ENCODE data around the gene CFAP161. TPM values are rescaled to one million over a fixed set of nuclear protein-coding genes. Genes with fewer than 3 reads are reported as not detected.

CFAP161 gene
- total RNA-seq, 1 experiment from 2014 or later, result 2.7 TPM

DNA sequence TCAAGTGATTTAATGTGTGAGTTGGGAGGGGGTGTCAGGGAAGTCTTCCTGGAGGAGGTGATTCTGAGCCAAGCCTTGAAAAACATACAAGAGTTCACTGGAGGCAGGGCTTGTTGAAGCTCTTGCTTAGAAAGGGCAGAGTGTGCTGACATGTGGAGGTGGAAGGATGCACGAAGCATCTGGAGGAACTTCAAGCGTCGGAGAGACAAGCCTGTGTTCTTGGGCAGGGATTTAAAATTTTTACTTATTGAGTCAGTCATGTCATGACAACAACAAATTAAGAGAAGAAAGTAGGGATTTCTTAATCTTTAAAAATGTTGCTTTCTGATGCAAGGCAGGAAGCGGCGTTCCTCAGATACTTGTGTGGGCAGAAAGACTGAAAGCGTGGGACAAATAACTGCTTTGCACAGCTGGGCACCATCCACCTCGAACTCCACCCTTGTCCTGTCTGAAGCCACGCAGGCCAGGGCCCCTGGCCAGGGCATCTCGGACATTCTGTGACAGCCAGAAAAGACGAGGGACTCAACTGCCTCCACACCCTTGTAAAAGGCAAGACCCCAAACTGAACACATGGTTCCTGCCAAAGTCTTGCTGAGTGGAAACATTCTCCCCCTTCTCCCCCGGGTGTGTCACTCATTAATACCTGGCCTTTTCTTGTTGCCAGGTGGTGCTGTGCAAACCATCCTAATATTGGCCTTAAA, 55.7 kb downstream of the CFAP161 start:
- no peaks in the 10 kb centered on the region for H3K4me1 ChIP-seq (ENCODE audit: control insufficient read depth, insufficient read depth, low read length)
- in situ Hi-C loops (cut with HindIII; ENCODE audit: low pct_unique_long_range_greater_than_20kb, low sequenced_read_pairs) (no loop called here), intact Hi-C loops (cut with micrococcal nuclease; ENCODE audit: unreplicated experiment) (no loop called here)
- no peak for ATAC-seq
- peaks cover 8% of the 10 kb centered on the region; the same call in 1 of the 2 replicates for H3K27me3 ChIP-seq (ENCODE audit: control insufficient read depth, insufficient read depth, low read length)
- no peaks in the 10 kb centered on the region for H3K9me3 ChIP-seq (ENCODE audit: control insufficient read depth, insufficient read depth, low read depth, low read length)
- POLR2A ChIA-PET, result no interaction called here
- no peak for DNase-seq (ENCODE audit: low read depth, low spot score)
- TF ChIP-seq, protein P1, sequence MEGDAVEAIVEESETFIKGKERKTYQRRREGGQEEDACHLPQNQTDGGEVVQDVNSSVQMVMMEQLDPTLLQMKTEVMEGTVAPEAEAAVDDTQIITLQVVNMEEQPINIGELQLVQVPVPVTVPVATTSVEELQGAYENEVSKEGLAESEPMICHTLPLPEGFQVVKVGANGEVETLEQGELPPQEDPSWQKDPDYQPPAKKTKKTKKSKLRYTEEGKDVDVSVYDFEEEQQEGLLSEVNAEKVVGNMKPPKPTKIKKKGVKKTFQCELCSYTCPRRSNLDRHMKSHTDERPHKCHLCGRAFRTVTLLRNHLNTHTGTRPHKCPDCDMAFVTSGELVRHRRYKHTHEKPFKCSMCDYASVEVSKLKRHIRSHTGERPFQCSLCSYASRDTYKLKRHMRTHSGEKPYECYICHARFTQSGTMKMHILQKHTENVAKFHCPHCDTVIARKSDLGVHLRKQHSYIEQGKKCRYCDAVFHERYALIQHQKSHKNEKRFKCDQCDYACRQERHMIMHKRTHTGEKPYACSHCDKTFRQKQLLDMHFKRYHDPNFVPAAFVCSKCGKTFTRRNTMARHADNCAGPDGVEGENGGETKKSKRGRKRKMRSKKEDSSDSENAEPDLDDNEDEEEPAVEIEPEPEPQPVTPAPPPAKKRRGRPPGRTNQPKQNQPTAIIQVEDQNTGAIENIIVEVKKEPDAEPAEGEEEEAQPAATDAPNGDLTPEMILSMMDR (IDR thresholded peaks at IDR 0.05), result no peak
- TF ChIP-seq POLR2AphosphoS5 (IDR thresholded peaks at IDR 0.05; ENCODE audit: low read depth, low read length) (no peak), TCF7L2 (IDR thresholded peaks at IDR 0.05; ENCODE audit: low read depth, low read length) (no peak), SIN3A (IDR thresholded peaks at IDR 0.05; ENCODE audit: borderline replicate concordance, insufficient read depth, low read depth, low read length) (no peak)
- TF ChIP-seq, protein P2, sequence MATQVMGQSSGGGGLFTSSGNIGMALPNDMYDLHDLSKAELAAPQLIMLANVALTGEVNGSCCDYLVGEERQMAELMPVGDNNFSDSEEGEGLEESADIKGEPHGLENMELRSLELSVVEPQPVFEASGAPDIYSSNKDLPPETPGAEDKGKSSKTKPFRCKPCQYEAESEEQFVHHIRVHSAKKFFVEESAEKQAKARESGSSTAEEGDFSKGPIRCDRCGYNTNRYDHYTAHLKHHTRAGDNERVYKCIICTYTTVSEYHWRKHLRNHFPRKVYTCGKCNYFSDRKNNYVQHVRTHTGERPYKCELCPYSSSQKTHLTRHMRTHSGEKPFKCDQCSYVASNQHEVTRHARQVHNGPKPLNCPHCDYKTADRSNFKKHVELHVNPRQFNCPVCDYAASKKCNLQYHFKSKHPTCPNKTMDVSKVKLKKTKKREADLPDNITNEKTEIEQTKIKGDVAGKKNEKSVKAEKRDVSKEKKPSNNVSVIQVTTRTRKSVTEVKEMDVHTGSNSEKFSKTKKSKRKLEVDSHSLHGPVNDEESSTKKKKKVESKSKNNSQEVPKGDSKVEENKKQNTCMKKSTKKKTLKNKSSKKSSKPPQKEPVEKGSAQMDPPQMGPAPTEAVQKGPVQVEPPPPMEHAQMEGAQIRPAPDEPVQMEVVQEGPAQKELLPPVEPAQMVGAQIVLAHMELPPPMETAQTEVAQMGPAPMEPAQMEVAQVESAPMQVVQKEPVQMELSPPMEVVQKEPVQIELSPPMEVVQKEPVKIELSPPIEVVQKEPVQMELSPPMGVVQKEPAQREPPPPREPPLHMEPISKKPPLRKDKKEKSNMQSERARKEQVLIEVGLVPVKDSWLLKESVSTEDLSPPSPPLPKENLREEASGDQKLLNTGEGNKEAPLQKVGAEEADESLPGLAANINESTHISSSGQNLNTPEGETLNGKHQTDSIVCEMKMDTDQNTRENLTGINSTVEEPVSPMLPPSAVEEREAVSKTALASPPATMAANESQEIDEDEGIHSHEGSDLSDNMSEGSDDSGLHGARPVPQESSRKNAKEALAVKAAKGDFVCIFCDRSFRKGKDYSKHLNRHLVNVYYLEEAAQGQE (IDR thresholded peaks at IDR 0.05; ENCODE audit: insufficient read depth in 1 of 2, low read depth in 2 of 2, low read length in 1 of 2), result no peak
- CTCF ChIA-PET, result no interaction called here
- H3K27ac ChIP-seq (ENCODE audit: low read length), result no peak overlapping the region
- no peaks in the 10 kb centered on the region for H3K36me3 ChIP-seq (ENCODE audit: control insufficient read depth, insufficient read depth, low read length)
- H3K4me3 ChIP-seq (ENCODE audit: low read depth in 2 of 2, low read length in 2 of 2), result no peak overlapping the region
- BruUV-seq (replicated peaks), result no TSS peak

DNA sequence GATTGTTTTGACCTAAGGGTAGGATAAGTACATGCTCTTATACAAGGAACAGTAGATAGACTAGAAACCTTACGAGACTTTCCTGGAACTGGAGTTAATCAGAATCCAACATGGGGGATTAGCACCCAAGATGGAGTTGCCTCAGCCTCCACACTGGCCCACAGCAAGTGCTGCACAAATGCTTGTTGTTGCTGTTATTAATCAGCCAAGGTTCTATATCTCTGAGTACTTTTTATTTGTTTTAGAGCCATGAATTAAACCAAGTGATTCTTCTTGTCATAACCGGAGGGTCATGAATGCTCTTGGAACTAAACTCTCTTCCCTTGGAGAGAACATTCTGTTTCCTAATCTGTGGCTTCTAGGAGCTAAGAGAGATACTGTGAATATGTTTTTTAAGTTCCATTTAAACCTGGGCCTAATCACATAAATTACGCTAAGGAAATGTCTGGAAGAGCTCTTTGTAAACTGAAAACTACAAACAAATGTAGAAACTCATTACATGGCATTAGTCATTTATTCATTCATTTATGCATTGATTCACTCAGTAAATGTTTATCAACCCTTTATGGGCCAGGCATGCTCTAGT, 56.9 kb downstream of the CFAP161 start:
- TF ChIP-seq, protein P2 (IDR thresholded peaks at IDR 0.05; ENCODE audit: insufficient read depth in 1 of 2, low read depth in 2 of 2, low read length in 1 of 2), result no peak
- TF ChIP-seq SIN3A (IDR thresholded peaks at IDR 0.05; ENCODE audit: borderline replicate concordance, insufficient read depth, low read depth, low read length), result no peak
- no peak for TF ChIP-seq TCF7L2 (IDR thresholded peaks at IDR 0.05; ENCODE audit: low read depth, low read length)
- no peak for TF ChIP-seq POLR2AphosphoS5 (IDR thresholded peaks at IDR 0.05; ENCODE audit: low read depth, low read length)
- TF ChIP-seq, protein P1 (IDR thresholded peaks at IDR 0.05), result no peak
- intact Hi-C loops (cut with micrococcal nuclease; ENCODE audit: unreplicated experiment) (no loop called here), in situ Hi-C loops (cut with HindIII; ENCODE audit: low pct_unique_long_range_greater_than_20kb, low sequenced_read_pairs) (no loop called here)
- Histone ChIP-seq H3K27me3 (ENCODE audit: control insufficient read depth, insufficient read depth, low read length) (peaks cover 8% of the 10 kb centered on the region; the same call in 1 of the 2 replicates), H3K36me3 (ENCODE audit: control insufficient read depth, insufficient read depth, low read length) (no peaks in the 10 kb centered on the region), H3K4me1 (ENCODE audit: control insufficient read depth, insufficient read depth, low read length) (no peaks in the 10 kb centered on the region), H3K9me3 (ENCODE audit: control insufficient read depth, insufficient read depth, low read depth, low read length) (no peaks in the 10 kb centered on the region), H3K27ac (ENCODE audit: low read length) (no peak overlapping the region), H3K4me3 (ENCODE audit: low read depth in 2 of 2, low read length in 2 of 2) (no peak overlapping the region)
- ChIA-PET CTCF (no interaction called here), POLR2A (no interaction called here)
- ATAC-seq (no peak), DNase-seq (ENCODE audit: low read depth, low spot score) (no peak)
- BruUV-seq (replicated peaks), result no TSS peak
